Parietal lobe (tissue), 1 donor: ENCODE data around the gene FYB1. TPM values are rescaled to one million over a fixed set of nuclear protein-coding genes. Genes with fewer than 3 reads are reported as not detected.

Experiments used
- total RNA-seq: library from RNA; depleted of rRNA; stranded (reverse); fragments of >200 nt; gene quantifications from one replicate; pipeline ENCODE4 v1.2.3, GENCODE V29; 2014

The FYB1 gene, protein sequence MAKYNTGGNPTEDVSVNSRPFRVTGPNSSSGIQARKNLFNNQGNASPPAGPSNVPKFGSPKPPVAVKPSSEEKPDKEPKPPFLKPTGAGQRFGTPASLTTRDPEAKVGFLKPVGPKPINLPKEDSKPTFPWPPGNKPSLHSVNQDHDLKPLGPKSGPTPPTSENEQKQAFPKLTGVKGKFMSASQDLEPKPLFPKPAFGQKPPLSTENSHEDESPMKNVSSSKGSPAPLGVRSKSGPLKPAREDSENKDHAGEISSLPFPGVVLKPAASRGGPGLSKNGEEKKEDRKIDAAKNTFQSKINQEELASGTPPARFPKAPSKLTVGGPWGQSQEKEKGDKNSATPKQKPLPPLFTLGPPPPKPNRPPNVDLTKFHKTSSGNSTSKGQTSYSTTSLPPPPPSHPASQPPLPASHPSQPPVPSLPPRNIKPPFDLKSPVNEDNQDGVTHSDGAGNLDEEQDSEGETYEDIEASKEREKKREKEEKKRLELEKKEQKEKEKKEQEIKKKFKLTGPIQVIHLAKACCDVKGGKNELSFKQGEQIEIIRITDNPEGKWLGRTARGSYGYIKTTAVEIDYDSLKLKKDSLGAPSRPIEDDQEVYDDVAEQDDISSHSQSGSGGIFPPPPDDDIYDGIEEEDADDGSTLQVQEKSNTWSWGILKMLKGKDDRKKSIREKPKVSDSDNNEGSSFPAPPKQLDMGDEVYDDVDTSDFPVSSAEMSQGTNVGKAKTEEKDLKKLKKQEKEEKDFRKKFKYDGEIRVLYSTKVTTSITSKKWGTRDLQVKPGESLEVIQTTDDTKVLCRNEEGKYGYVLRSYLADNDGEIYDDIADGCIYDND
- total RNA-seq: 2.5 TPM

DNA sequence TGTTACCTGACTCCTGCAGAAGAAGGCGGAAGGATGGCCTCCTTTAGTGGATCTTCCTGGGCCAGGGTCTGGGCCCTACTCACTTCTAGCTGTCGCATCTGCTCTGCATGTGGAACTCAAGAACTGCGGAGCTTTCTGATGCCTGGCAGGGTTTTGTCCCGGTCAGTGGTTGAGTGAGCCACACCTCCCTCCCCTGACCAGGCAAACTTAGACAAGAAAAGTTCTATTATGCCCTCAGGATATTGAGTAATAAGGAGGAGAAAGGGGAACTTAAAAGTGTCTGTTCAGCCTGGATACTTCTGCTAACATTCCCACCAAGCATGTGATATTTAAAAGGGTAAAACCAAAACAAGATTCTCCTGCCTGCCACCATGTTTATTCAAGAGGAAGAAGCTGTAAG, at the start of gene FYB1:
Gene FYB1 (minus strand): TSS at position 127 of the 400 bp plus-strand sequence. CDS start 16,603 bp downstream, outside the sequence.

DNA sequence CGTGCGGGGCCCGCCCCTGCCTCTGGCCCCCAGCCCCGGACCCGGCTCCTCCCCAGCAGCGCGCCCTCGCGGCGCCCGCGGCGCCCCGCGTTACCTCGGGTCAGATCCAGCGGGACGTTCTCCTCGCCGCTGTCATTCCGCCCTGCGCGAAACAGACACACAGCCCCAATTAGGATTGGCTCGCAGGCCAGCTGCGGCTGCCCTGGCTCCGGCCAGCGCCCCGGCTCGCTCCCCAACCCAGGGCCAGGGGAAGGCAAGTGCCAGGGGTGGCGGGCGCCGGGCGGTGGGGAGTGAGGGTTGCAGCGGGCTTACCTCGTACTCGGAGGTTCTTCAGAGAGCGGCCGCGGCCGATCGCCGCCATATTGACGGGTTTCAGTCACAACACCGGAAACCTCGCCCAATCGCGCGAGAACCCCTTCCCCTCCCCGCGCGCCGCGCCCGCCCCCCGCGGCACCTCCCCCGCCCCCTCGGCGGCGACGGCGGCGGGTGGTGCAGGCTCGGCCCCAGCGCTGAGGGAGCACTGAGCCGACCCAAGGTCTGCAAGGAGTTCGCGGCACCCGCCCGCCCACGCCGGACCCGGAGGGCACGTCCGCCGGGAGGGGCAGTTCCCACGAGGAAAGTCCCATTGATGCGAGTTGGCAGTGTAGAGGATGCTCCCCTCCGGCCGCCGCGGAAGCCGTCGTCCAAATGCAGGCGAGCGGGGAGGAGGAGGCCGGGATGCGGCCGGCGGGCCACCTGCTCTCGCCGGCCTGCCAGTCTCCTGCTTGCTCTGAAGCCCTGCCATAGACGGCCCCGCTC, 145.1 kb downstream of the FYB1 start, which contains the start of gene RICTOR:
Gene RICTOR (minus strand): TSS at position 383 of the 798 bp plus-strand sequence. CDS start 22 bp downstream, at position 361.

Other genes with a start within 250 kb of the FYB1 start
- gene RICTOR, start 145.2 kb downstream of the FYB1 start, total RNA-seq: 122 TPM
- not detected for gene C9, start 144.9 kb upstream of the FYB1 start, total RNA-seq
- 38.8 TPM for gene DAB2, start 205.4 kb upstream of the FYB1 start, total RNA-seq